Astrocyte of the spinal cord (primary cell): ENCODE data around the gene PIGR.

Experiments used
- DNase-seq: peaks from one replicate; pipeline ENCODE4 v3.0.0; 2011; ENCODE audit warnings: low read depth, low spot score
- H3K4me3 ChIP-seq: 2 replicates; pipeline ENCODE4 v1.5.1; 2011; ENCODE audit warnings: low read depth, mild to moderate bottlenecking, low read length, moderate library complexity
- in situ Hi-C: cut with HindIII; loops from 2 replicates; pipeline ENCODE4 v1.10.0; 2017; ENCODE audit warnings: low sequenced_read_pairs
- TF ChIP-seq, protein P1 (sequence below): IDR thresholded peaks from 2 replicates; pipeline ENCODE4 v1.5.1; 2012; ENCODE audit warnings: low read depth, mild to moderate bottlenecking, low read length, inconsistent platforms

Gene PIGR, protein sequence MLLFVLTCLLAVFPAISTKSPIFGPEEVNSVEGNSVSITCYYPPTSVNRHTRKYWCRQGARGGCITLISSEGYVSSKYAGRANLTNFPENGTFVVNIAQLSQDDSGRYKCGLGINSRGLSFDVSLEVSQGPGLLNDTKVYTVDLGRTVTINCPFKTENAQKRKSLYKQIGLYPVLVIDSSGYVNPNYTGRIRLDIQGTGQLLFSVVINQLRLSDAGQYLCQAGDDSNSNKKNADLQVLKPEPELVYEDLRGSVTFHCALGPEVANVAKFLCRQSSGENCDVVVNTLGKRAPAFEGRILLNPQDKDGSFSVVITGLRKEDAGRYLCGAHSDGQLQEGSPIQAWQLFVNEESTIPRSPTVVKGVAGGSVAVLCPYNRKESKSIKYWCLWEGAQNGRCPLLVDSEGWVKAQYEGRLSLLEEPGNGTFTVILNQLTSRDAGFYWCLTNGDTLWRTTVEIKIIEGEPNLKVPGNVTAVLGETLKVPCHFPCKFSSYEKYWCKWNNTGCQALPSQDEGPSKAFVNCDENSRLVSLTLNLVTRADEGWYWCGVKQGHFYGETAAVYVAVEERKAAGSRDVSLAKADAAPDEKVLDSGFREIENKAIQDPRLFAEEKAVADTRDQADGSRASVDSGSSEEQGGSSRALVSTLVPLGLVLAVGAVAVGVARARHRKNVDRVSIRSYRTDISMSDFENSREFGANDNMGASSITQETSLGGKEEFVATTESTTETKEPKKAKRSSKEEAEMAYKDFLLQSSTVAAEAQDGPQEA

DNA sequence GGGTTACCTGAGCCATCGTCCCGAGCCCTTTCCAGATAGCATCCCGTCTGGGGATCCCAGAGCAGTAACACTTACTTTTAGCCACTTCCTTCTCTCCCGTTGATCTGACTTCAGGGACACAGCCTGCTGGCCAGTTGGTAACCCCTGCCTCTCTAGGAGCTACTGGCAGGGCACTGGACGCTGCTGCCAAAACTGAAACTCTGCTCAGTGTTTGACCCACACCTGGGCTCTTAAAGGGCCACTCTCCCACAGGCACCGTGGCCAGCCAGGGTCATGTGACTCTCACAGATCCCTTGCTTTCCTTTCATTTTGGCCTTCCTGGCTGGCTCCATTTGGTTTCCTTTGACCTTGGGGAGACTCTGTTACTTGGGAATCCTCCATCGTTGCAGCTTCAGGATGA, at the start of gene PIGR:
Gene PIGR (minus strand): TSS at position 206 of the 400 bp plus-strand sequence. CDS start 5,935 bp downstream, outside the sequence.
- in situ Hi-C loops: no loop called here
- no peak within 1 kb of the TSS for H3K4me3 ChIP-seq
- no peak for DNase-seq
- TF ChIP-seq, protein P1, sequence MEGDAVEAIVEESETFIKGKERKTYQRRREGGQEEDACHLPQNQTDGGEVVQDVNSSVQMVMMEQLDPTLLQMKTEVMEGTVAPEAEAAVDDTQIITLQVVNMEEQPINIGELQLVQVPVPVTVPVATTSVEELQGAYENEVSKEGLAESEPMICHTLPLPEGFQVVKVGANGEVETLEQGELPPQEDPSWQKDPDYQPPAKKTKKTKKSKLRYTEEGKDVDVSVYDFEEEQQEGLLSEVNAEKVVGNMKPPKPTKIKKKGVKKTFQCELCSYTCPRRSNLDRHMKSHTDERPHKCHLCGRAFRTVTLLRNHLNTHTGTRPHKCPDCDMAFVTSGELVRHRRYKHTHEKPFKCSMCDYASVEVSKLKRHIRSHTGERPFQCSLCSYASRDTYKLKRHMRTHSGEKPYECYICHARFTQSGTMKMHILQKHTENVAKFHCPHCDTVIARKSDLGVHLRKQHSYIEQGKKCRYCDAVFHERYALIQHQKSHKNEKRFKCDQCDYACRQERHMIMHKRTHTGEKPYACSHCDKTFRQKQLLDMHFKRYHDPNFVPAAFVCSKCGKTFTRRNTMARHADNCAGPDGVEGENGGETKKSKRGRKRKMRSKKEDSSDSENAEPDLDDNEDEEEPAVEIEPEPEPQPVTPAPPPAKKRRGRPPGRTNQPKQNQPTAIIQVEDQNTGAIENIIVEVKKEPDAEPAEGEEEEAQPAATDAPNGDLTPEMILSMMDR: no peak

DNA sequence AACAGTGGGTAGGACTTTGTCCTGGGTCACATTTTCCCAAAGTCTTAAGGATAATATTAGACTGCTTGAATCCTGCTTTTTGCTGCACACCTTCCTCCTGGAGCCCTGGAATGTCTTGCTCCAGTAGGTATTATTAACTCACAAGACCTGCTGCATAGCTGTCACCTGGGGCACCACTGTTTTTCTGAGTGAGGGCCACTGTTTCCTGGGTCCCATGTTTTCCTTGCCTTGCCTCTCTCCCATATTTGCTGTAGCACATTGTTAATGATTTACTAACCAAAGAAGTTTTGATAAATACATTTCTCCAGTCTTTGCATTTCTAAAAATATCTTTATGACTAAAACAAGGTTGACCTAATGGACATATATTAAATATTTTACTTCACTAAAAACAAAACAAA, 46.5 kb upstream of the PIGR start:
- H3K4me3 ChIP-seq: no peak overlapping the region
- in situ Hi-C loops: no loop called here
- TF ChIP-seq, protein P1: no peak
- no peak for DNase-seq

DNA sequence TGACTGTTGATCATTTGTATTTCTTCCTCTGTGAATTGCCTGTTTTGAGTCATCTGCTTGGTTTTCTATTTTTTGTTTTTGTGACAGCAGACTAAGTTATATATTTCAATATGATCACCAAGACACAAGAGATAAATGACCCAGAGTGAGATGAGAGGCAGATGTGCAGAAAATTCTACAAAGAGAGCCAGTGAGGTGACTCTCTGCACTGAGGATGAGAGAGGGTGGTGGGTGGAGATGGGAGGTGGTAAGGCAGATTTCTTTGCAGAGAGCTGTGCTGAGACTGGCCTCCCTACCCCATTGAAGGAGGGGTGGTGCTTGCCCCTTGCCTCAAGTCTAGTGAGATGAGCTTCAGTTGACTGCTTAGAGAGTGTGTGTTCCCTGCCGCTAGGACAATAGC, 41.6 kb upstream of the PIGR start:
- no peak overlapping the region for H3K4me3 ChIP-seq
- in situ Hi-C loops: no loop called here
- no peak for DNase-seq
- TF ChIP-seq, protein P1: no peak

DNA sequence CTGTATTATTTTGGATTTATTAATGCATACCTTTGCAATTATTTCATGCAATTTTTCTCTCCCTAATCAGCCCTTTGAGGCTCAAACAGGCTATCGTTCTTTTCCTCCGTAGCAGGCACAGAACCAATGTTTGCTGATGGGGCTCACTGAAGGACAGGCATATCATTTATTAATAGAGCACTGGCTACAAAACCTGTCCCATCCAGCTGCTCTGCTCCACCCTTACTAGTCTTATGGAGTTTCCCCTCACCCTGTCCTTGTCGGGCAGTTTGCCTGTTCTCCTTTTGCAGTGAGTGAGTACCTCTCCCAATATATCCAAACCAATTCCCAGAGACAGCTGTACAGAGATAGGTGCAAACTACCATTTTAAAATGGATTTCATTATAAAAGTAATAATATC, 40.6 kb upstream of the PIGR start:
- H3K4me3 ChIP-seq: no peak overlapping the region
- in situ Hi-C loops: no loop called here
- TF ChIP-seq, protein P1: no peak
- no peak for DNase-seq

DNA sequence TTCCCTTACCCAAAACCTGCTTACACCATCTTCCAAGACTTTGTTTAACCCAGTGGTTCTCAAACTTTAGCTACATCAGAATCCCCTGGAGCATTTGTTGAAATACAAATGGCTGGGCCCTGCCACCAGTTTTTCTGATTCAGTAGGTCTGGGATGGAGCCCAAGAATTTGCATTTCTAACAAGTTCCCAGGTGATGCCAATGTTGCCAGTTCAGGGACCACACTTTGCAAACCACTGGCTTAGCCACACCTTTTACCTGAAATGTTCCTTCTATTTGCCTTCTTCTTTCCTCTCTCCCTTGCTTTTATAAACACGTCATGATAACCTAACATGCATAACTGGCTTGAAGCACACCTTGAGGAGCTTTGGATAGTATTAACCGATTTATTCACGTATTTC, 40.1 kb upstream of the PIGR start:
- TF ChIP-seq, protein P1: no peak
- in situ Hi-C loops: no loop called here
- DNase-seq: no peak
- H3K4me3 ChIP-seq: no peak overlapping the region

DNA sequence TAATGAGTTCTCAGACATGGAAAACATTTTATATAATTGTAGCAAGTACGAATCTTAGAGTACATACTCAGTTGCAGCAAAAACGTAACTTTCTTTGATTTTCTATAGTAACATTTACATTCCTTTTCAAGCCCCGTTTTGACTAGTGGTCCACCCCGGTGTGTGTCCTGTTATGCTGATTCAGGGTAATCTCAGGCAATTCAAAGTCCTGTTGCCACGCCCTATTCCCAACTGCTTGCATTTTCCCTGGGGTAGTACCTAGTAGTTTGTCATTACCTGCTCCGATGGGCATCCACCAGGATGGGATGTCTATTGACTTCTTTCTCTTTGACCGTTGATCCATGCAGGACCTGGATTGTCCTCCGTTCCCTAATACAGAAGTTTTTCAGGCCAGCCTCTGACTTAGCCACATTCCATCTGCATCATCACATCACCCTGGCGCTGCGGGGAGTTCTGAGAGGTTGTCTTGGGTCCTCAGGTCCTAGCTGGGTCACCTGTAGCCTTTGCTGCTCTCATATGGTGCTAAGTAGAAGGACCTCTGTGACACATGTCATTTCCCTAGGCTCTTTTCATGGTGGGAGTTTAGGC, 39.0 kb upstream of the PIGR start:
- TF ChIP-seq, protein P1: no peak
- H3K4me3 ChIP-seq: no peak overlapping the region
- no peak for DNase-seq
- in situ Hi-C loops: no loop called here
